ENCODE data around the gene GLCCI1.

GRCh38 chr7:8131694-8132605 is 163.4 kb downstream of the GLCCI1 start:
- TF ChIP-seq, protein P1, sequence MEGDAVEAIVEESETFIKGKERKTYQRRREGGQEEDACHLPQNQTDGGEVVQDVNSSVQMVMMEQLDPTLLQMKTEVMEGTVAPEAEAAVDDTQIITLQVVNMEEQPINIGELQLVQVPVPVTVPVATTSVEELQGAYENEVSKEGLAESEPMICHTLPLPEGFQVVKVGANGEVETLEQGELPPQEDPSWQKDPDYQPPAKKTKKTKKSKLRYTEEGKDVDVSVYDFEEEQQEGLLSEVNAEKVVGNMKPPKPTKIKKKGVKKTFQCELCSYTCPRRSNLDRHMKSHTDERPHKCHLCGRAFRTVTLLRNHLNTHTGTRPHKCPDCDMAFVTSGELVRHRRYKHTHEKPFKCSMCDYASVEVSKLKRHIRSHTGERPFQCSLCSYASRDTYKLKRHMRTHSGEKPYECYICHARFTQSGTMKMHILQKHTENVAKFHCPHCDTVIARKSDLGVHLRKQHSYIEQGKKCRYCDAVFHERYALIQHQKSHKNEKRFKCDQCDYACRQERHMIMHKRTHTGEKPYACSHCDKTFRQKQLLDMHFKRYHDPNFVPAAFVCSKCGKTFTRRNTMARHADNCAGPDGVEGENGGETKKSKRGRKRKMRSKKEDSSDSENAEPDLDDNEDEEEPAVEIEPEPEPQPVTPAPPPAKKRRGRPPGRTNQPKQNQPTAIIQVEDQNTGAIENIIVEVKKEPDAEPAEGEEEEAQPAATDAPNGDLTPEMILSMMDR (IDR thresholded peaks at IDR 0.05; ENCODE audit: low read depth, low read length) = no peak
- TF ChIP-seq EZH2phosphoT487 (IDR thresholded peaks at IDR 0.05; ENCODE audit: low read depth) = no peak
